D721Med (cell line): ENCODE results near the gene BATF.
"Not testable (repeated sequence)": the region's sequence is repeated elsewhere in the genome, so short reads cannot be mapped to it uniquely, and the experiment has no call there.

Source experiments
- DNase-seq: peaks from one replicate; pipeline ENCODE4 v3.0.0; 2011; ENCODE audit warnings: low spot score; ENCODE audit not compliant: insufficient read length
- FAIRE-seq: peaks from 2 replicates; lab custom pipeline; 2011; peaks lifted over from hg19 to GRCh38; lab: Jason Lieb, UNC
- CTCF ChIP-seq: IDR thresholded peaks from 2 replicates; pipeline ENCODE4 v1.5.1; 2012; ENCODE audit warnings: mild to moderate bottlenecking, control low read depth; ENCODE audit not compliant: insufficient read depth; ENCODE audit errors: missing control alignments

The BATF gene

DNA sequence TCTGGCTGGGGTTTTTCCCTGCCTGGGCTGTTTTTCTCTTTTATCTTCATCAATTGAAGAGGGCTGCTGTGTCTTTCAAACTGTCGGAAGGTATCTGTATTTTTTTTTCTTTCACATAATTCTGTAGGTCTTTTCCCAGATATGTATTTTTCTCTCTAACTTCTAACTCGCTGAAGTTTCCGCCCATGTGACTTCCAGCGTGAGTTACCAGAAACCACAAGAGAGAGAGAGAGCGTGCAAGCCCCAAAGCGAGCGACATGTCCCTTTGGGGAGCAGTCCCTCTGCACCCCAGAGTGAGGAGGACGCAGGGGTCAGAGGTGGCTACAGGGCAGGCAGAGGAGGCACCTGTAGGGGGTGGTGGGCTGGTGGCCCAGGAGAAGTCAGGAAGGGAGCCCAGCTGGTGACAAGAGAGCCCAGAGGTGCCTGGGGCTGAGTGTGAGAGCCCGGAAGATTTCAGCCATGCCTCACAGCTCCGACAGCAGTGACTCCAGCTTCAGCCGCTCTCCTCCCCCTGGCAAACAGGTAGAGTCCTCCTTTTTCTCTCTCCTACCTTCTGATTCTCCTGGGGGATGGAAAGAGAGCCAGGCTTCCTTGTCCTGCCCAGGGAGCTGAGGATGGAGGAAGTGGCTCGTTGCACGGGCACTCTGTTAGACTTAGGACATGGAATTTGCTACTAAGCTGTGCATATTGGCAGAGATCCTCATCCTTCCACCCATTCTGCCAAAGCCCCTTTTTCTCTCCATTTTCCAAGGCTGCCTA lies at the start of gene BATF:
Gene BATF, plus strand, starts transcription at position 246 of the 759 bp plus-strand sequence. Its CDS starts 214 bp downstream, at position 460.
- no peak for FAIRE-seq
- TF ChIP-seq CTCF: no peak
- DNase-seq: no peak

GRCh38 chr14:75474127-75474526 lies 48.1 kb upstream of the BATF start:
- not testable (repeated sequence) for FAIRE-seq, DNase-seq

- FAIRE-seq (no peak), DNase-seq (no peak)
- TF ChIP-seq CTCF: no peak
Measured at GRCh38 chr14:75476274-75476995, 45.8 kb upstream of the BATF start.

- FAIRE-seq: no peak
- DNase-seq: no peak
- no peak for TF ChIP-seq CTCF
Measured at GRCh38 chr14:75477881-75478280, 44.4 kb upstream of the BATF start.

DNA sequence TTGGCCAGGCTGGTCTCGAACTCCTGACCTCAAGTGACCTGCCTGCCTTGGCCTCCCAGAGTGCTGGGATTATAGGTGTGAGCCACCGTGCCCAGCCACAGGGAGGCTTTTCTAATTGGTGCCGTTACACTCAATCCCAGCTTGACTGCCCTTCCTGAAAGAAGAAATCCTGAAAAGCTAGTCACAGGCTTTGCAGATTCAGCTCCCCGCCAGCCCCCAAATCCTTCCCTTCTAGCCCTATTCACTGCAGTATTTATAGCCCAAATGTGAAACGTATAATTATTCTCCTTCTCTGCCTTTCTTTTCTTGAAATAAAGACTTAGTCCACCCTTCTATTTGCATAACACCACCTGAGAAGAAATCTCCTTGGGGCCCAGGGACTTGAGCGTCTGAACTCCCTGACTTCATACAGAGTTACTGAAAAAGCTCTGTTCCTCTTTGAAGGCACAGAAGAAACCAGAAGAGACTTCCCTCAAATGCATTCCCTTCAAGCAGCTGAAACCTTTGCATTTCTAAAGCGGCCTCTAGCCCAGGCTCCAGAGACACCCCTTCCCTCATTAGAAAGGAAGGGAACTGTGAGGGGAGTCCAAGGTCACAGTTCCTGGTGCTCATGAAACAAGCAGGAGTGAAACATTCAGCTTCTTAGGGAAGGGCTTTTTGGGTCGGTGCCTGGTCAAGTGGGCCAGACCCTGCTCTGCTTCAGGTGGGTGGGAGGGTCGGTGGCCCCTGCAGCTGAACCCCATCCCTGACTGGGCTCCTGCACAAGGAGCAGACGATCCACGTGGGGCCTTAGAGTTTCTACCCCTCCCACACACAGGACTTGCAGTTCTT lies 42.3 kb upstream of the BATF start:
- TF ChIP-seq CTCF: no peak
- FAIRE-seq: no peak

GRCh38 chr14:75482366-75482765 lies 39.9 kb upstream of the BATF start:
- no peak for DNase-seq
- no peak for TF ChIP-seq CTCF
- no peak for FAIRE-seq

More for the DNA sequence above, 42.3 kb upstream of the BATF start:
- no peak for DNase-seq

DNA sequence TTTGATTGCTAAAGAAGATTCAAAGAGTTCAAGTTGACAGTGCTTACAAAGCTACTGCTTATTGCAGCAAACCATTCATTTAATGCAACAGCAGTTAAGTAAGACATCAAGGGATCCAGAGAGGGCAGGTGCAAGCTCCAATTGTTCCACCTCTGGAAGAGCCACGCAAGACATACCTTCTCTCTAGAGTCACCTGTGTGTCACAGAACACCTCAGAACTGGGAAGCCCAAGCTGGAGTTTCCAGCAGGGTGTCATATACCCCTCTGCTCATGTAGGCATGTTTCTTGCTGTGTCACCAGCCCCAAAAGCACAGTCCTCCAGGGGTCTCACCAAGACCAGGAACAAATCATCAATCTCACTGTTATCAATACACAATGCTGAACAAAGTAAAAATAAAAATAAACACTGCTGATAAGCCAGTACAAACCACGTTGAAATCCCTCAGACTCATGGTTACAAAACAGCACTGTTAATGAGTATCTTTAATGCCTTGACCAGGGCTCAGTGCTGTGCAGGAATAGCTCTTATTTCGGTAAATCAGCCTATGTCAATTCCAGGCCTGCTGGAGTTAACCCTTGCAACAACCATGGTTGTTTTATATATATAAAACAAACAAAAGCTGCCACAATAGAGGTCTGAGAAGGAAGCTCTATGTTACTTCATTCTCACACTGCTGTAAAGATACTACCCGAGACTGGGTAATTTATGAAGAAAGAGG lies 37.4 kb upstream of the BATF start:
- no peak for FAIRE-seq
- no peak for DNase-seq
- TF ChIP-seq CTCF: no peak
